Measurements from ENCODE around the gene AMT. TPM values are rescaled to one million over a fixed set of nuclear protein-coding genes. Genes with fewer than 3 reads are reported as not detected.

Gene AMT
- total RNA-seq: 9.0 TPM
- long read RNA-seq, transcript AMT-201 (9 exons, 2,280 nt): major isoform, 5 of 22 reads
- long read RNA-seq, partial matches to known transcripts: 1 of 22 reads
- long read RNA-seq, other reads (novel, unspliced or antisense): 6 of 22 reads

GRCh38 chr3:49422379-49423248, at the start of gene AMT:
AMT (minus strand) TSS chr3:49422473; CDS start chr3:49422450, 23 bp downstream.
- DNase-seq (peak; percentile 74), ATAC-seq (peak; percentile 69)
- intact Hi-C loops (cut with DNase I): no loop called here
- Histone ChIP-seq H3K4me3 (peak within 1 kb of the TSS; percentile 20), H3K27me3 (no peaks in the 10 kb centered on the region), H3K4me1 (no peaks in the 10 kb centered on the region), H3K9me3 (no peaks in the 10 kb centered on the region), H3K27ac (no peak within 1 kb of the TSS), H3K36me3 (peaks cover 17% of the 10 kb centered on the region)
- TF ChIP-seq CTCF (IDR thresholded peaks at IDR 0.05): no peak

GRCh38 chr3:49470714-49471420, 48.6 kb upstream of the AMT start:
- Histone ChIP-seq H3K9me3 (no peaks in the 10 kb centered on the region), H3K27ac (peak overlapping the region; percentile 94), H3K36me3 (no peaks in the 10 kb centered on the region), H3K4me3 (peak overlapping the region; percentile 95), H3K27me3 (no peaks in the 10 kb centered on the region), H3K4me1 (peaks cover 32% of the 10 kb centered on the region)
- DNase-seq (no peak), ATAC-seq (no peak)
- TF ChIP-seq CTCF (IDR thresholded peaks at IDR 0.05): no peak
- intact Hi-C loops (cut with DNase I): no loop called here

- intact Hi-C loops (cut with DNase I): no loop called here
- peak; percentile 94 for ATAC-seq
- Histone ChIP-seq H3K36me3 (no peaks in the 10 kb centered on the region), H3K4me1 (peaks cover 32% of the 10 kb centered on the region), H3K9me3 (no peaks in the 10 kb centered on the region), H3K27ac (peak within 1 kb of the TSS; percentile 94), H3K4me3 (peak within 1 kb of the TSS; percentile 95), H3K27me3 (no peaks in the 10 kb centered on the region)
- peak; percentile 99 for DNase-seq
- no peak for TF ChIP-seq CTCF (IDR thresholded peaks at IDR 0.05)
These were observed 47.9 kb upstream of the AMT start, which contains the start of gene DAG1 for GRCh38 chr3:49469936-49470713. DAG1 (plus strand) TSS chr3:49470267; CDS start chr3:49510535, 40,268 bp downstream.

GRCh38 chr3:49469037-49469935, 47.0 kb upstream of the AMT start:
- Histone ChIP-seq H3K9me3 (no peaks in the 10 kb centered on the region), H3K4me3 (peak overlapping the region; percentile 49), H3K27me3 (no peaks in the 10 kb centered on the region), H3K4me1 (peaks cover 32% of the 10 kb centered on the region), H3K36me3 (no peaks in the 10 kb centered on the region), H3K27ac (peak overlapping the region; percentile 93)
- peak; percentile 87 for DNase-seq
- peak; percentile 51 for ATAC-seq
- no peak for TF ChIP-seq CTCF (IDR thresholded peaks at IDR 0.05)
- intact Hi-C loops (cut with DNase I): no loop called here

Data from upper lobe of right lung (tissue), 1 donor.